B cell (primary cell): ENCODE results near the gene SLC1A2. TPM values are rescaled to one million over a fixed set of nuclear protein-coding genes. Genes with fewer than 3 reads are reported as not detected.

Experiments used
- ATAC-seq: fragments of 200-7000 bp; cut with Tn5 transposase; one replicate; pipeline ENCODE4 v1.10.0; 2021; ENCODE audit warnings: low read depth, mild to moderate bottlenecking, moderate number of reproducible peaks, moderate library complexity
- CTCF ChIA-PET: fragments of 350-600 bp; sonication (Branson Sonifier 250); formaldehyde crosslinking; loops from one replicate; lab custom pipeline; 2021; ENCODE audit warnings: antibody characterized with exemption, inconsistent platforms; lab: Charles Lee
- POLR2A ChIA-PET: fragments of 350-600 bp; sonication (Branson Sonifier 250); formaldehyde crosslinking; loops from one replicate; lab custom pipeline; 2021; ENCODE audit warnings: antibody characterized with exemption; lab: Charles Lee
- DNase-seq: peaks from one replicate; pipeline ENCODE4 v3.0.0; 2013
- H2AFZ ChIP-seq: 2 replicates; pipeline ENCODE4 v1.6.1; 2012; ENCODE audit warnings: mild to moderate bottlenecking, low read depth, low read length; ENCODE audit not compliant: insufficient read depth, poor library complexity, severe bottlenecking
- H3K27ac ChIP-seq, 2 donors: 1 replicate in 1 of 2; 2 replicates in 1 of 2; pipeline ENCODE4 v1.5.1; 2012 to 2013; ENCODE audit warnings: low read length in 2 of 2, mild to moderate bottlenecking in 2 of 2, moderate library complexity in 1 of 2
- H3K27me3 ChIP-seq, 4 experiments: fragments of 200-600 bp in 1 of 4; sonication (generic) in 1 of 4; replicated peaks in 1 of 4; 1 replicate in 2 of 4; 2 replicates in 2 of 4; pipeline versions ENCODE4 v1.6.1 to v1.7.0; 2013 to 2016; ENCODE audit warnings: low read length in 3 of 4, mild to moderate bottlenecking in 2 of 4, mixed read lengths in 1 of 4, moderate library complexity in 1 of 4; ENCODE audit not compliant: insufficient read depth in 4 of 4, control insufficient read depth in 3 of 4; ENCODE audit errors: control extremely low read depth in 1 of 4
- H3K36me3 ChIP-seq, 2 experiments: replicated peaks in 1 of 2; 1 replicate in 1 of 2; 2 replicates in 1 of 2; pipeline versions ENCODE4 v1.6.1 to v1.7.1; 2013; ENCODE audit warnings: low read length in 1 of 2; ENCODE audit not compliant: insufficient read depth in 2 of 2, control insufficient read depth in 1 of 2; ENCODE audit errors: control extremely low read depth in 1 of 2, extremely low read depth in 1 of 2
- H3K4me1 ChIP-seq, 2 donors: fragments of 200-600 bp in 1 of 2; sonication (generic) in 1 of 2; 1 replicate in 1 of 2; 2 replicates in 1 of 2; pipeline versions ENCODE4 v1.5.1 to v1.6.1; 2013 to 2017; ENCODE audit warnings: low read length in 2 of 2; ENCODE audit not compliant: control insufficient read depth in 2 of 2, insufficient read depth in 2 of 2
- H3K4me2 ChIP-seq: replicated peaks from 2 replicates; pipeline ENCODE3; 2012; ENCODE audit warnings: mild to moderate bottlenecking, low read depth, low read length; ENCODE audit not compliant: poor library complexity, severe bottlenecking
- H3K4me3 ChIP-seq, 5 experiments: fragments of 200-600 bp in 1 of 5; sonication (generic) in 1 of 5; 1 replicate in 3 of 5; 2 replicates in 2 of 5; pipeline versions ENCODE4 v1.5.1 to v1.7.0; 2011 to 2016; ENCODE audit warnings: low read length in 4 of 5, mild to moderate bottlenecking in 4 of 5, low read depth in 2 of 5, control low read depth in 1 of 5, moderate library complexity in 1 of 5; ENCODE audit not compliant: insufficient read depth in 1 of 5; ENCODE audit errors: control extremely low read depth in 1 of 5, extremely low read depth in 1 of 5
- H3K79me2 ChIP-seq: fragments of 200-600 bp; sonication (generic); one replicate; pipeline ENCODE4 v1.6.0; 2016; ENCODE audit warnings: low read length; ENCODE audit not compliant: control insufficient read depth, insufficient read depth
- H3K9ac ChIP-seq: fragments of 200-600 bp; sonication (generic); 2 replicates; pipeline ENCODE4 v1.6.1; 2017; ENCODE audit warnings: mild to moderate bottlenecking, low read length, moderate library complexity
- H3K9me3 ChIP-seq, 3 donors: one replicate each; pipeline versions ENCODE4 v1.6.1 to v1.7.1; 2013; ENCODE audit warnings: low read length in 2 of 3; ENCODE audit not compliant: control insufficient read depth in 2 of 3, insufficient read depth in 1 of 3; ENCODE audit errors: control extremely low read depth in 1 of 3
- H4K20me1 ChIP-seq: 2 replicates; pipeline ENCODE4 v1.6.0; 2012; ENCODE audit warnings: mild to moderate bottlenecking, low read length; ENCODE audit not compliant: insufficient read depth, control insufficient read depth, poor library complexity, severe bottlenecking
- H3K27ac Mint-ChIP-seq: one replicate; pipeline ENCODE4 v1.8.0; 2021; ENCODE audit warnings: mixed read lengths
- H3K27me3 Mint-ChIP-seq: one replicate; pipeline ENCODE4 v1.8.0; 2021; ENCODE audit warnings: mixed read lengths
- H3K4me1 Mint-ChIP-seq: one replicate; pipeline ENCODE4 v1.8.0; 2021; ENCODE audit warnings: mixed read lengths
- H3K4me3 Mint-ChIP-seq: one replicate; pipeline ENCODE4 v1.8.0; 2021; ENCODE audit warnings: mixed read lengths
- H3K9me3 Mint-ChIP-seq: one replicate; pipeline ENCODE4 v1.8.0; 2022; ENCODE audit warnings: mixed read lengths; ENCODE audit not compliant: insufficient read depth
- CTCF ChIP-seq: fragments of 200-600 bp; IDR thresholded peaks from one replicate; pipeline ENCODE4 v1.8.0; 2022; ENCODE audit warnings: antibody characterized with exemption, mild to moderate bottlenecking
- EZH2 ChIP-seq: IDR thresholded peaks from 2 replicates; pipeline ENCODE4 v1.6.1; 2012; ENCODE audit warnings: borderline replicate concordance, low read depth, mild to moderate bottlenecking, moderate library complexity, low read length; ENCODE audit not compliant: insufficient read depth, poor library complexity, severe bottlenecking
- WGBS: methylation state at CpG from one replicate; pipeline ENCODE4 v1.1.5; 2013; ENCODE audit warnings: missing lambda C conversion rate; ENCODE audit not compliant: insufficient coverage; 5-methylcytosine and 5-hydroxymethylcytosine counted together
- intact Hi-C: fragments of 100-400 bp; cut with micrococcal nuclease; formaldehyde crosslinking; loops from one replicate; pipeline ENCODE4 v1.10.0; 2022
- polyA plus RNA-seq: library from polyadenylated mRNA; depleted of rRNA; stranded (reverse); fragments of >200 nt; gene quantifications from 2 replicates; pipeline ENCODE4 v1.2.3, GENCODE V29; 2012
- total RNA-seq, 2 donors: library from RNA; stranded (reverse); fragments of 120-200 nt in 1 of 2; gene quantifications; 1 replicate in 1 of 2; 2 replicates in 1 of 2; pipeline versions ENCODE4 v1.2.3 to v1.2.4, GENCODE V29; 2013 to 2022

SLC1A2 gene
- total and polyA plus RNA-seq, 2 donors (not counting 1 experiment from before 2014, with no cell fraction given), result not detected

DNA sequence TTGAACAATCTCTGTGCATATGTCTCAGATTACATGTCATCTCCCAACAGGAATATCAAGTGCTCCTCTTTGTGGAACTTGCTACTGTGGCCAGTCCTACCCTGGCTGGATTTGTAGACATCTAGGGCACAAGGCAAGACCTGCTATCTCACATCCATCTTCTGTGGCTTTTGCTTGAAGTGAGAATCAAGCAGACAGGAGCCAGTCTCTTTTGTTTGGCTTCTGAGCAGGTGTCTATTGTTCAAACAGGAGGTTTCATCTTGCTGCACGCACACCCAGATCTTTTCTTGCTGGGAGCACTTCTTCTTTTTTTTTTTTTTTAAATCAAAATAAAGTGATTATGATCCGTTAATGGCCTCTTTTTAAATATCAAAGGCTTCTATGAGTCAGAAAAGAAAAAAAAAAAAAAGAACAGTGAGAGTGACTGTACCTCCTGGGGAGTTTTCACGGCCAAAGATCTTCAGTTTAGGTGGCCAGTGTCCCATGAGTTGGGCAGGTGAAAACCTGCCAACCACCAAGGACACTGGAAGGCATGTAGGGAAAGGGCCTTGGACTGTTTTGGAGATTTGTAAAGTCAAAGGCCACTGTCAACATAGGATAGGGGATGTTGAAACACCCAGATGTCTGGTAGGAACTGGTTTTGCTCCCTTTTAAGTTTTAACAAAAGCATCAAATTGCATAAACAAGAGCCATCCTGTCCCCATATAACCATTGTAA, 202.2 kb downstream of the SLC1A2 start:
- no peaks in the 10 kb centered on the region for H3K27me3 ChIP-seq
- CTCF ChIA-PET, result no interaction called here
- ATAC-seq (peak; percentile 53), DNase-seq (no peak)
- peak overlapping the region; percentile 9 to 62 for H3K27ac ChIP-seq
- peaks cover 52% of the 10 kb centered on the region for H3K4me1 Mint-ChIP-seq
- no peak overlapping the region for H3K4me3 ChIP-seq
- no peaks in the 10 kb centered on the region for H3K9me3 ChIP-seq
- peaks cover 39 to 49% of the 10 kb centered on the region in 2 donors for H3K4me1 ChIP-seq
- peaks cover 10% of the 10 kb centered on the region for H3K79me2 ChIP-seq
- H3K4me2 ChIP-seq, result no peak overlapping the region
- no peaks in the 10 kb centered on the region for H4K20me1 ChIP-seq
- POLR2A ChIA-PET, result no interaction called here
- H3K27ac Mint-ChIP-seq, result peak overlapping the region; percentile 92
- WGBS, result 20% methylated on average over 1 of the region's 3 CpGs
- H3K4me3 Mint-ChIP-seq, result peak overlapping the region; percentile 62
- H3K36me3 ChIP-seq, result peaks cover 3 to 67% of the 10 kb centered on the region in 2 experiments
- no peaks in the 10 kb centered on the region for H3K27me3 Mint-ChIP-seq
- no peak overlapping the region for H2AFZ ChIP-seq
- TF ChIP-seq CTCF (no peak), EZH2 (no peak)
- H3K9me3 Mint-ChIP-seq, result no peaks in the 10 kb centered on the region
- no peak overlapping the region for H3K9ac ChIP-seq
- intact Hi-C loops, result loop anchor here (10.0 kb wide), 1 partner anchor 52 kb away; no protein-coding TSS in a partner anchor

DNA sequence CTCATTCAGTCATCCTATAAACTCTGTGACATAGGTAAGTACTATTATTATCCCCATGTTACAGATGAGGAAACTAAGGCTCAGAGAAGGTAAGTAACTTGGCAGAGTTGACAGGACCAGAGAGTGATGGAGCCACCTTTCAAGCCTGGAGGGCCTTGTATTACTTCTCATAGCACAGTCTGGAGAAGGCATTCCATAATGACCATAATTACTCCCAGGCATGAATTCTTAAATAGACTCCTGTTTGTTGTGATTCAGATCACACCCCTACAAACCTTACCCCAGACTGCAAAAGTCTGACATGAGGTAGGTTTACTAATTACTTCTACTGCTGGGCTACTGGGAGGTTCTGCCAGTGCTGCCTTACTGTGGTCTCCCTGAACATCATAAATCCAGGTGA, 203.4 kb downstream of the SLC1A2 start:
- ChIA-PET CTCF (interaction anchor here (1.5 kb wide), 1 partner anchor 173 kb away, joined by 3 read pairs; no protein-coding TSS in a partner anchor), POLR2A (no interaction called here)
- no peak overlapping the region for H2AFZ ChIP-seq
- H3K4me3 ChIP-seq, result no peak overlapping the region
- H3K27me3 ChIP-seq, result no peaks in the 10 kb centered on the region
- H3K79me2 ChIP-seq, result peaks cover 15% of the 10 kb centered on the region
- peak overlapping the region; percentile 6 for H3K4me3 Mint-ChIP-seq
- no peak overlapping the region for H3K9ac ChIP-seq
- H3K9me3 ChIP-seq, result no peaks in the 10 kb centered on the region
- intact Hi-C loops, result loop anchor here (10.0 kb wide), 1 partner anchor 51 kb away; no protein-coding TSS in a partner anchor
- H3K27ac Mint-ChIP-seq, result peak overlapping the region; percentile 60
- peaks cover 48 to 58% of the 10 kb centered on the region in 2 donors for H3K4me1 ChIP-seq
- peaks cover 63% of the 10 kb centered on the region for H3K4me1 Mint-ChIP-seq
- no peaks in the 10 kb centered on the region for H3K9me3 Mint-ChIP-seq
- ATAC-seq (no peak), DNase-seq (no peak)
- H3K36me3 ChIP-seq, result peaks cover 1 to 59% of the 10 kb centered on the region in 2 experiments
- H3K27ac ChIP-seq, result peak overlapping the region in 1 of 2 donors; percentile 62
- no peaks in the 10 kb centered on the region for H3K27me3 Mint-ChIP-seq
- TF ChIP-seq EZH2, result no peak
- no peak for TF ChIP-seq CTCF
- no peak overlapping the region for H3K4me2 ChIP-seq
- H4K20me1 ChIP-seq, result no peaks in the 10 kb centered on the region
